ENCODE results near the gene RELA.
"Not testable (repeated sequence)": the region's sequence is repeated elsewhere in the genome, so short reads cannot be mapped to it uniquely, and the experiment has no call there.

Gene RELA

GRCh38 chr11:65663639-65664200 lies 1.0 kb upstream of the RELA start:
- DNase-seq (ENCODE audit: low spot score): no peak

- DNase-seq (ENCODE audit: low spot score): no peak
Measured at GRCh38 chr11:65662247-65662798, 393 bp downstream of the RELA start.

- no peak for DNase-seq (ENCODE audit: low spot score)
Measured at GRCh38 chr11:65661599-65662246, 993 bp downstream of the RELA start.

GRCh38 chr11:65660908-65661307 lies 1.8 kb downstream of the RELA start:
- not testable (repeated sequence) for DNase-seq (ENCODE audit: low spot score)

- DNase-seq (ENCODE audit: low spot score): no peak
Measured at GRCh38 chr11:65660038-65660437, 2.7 kb downstream of the RELA start.

GRCh38 chr11:65658174-65659021 lies 4.3 kb downstream of the RELA start:
- no peak for DNase-seq (ENCODE audit: low spot score)

- DNase-seq (ENCODE audit: low spot score): no peak
Measured at GRCh38 chr11:65657426-65657825, 5.3 kb downstream of the RELA start.

- no peak for DNase-seq (ENCODE audit: low spot score)
Measured at GRCh38 chr11:65655570-65656332, 7.0 kb downstream of the RELA start.

- no peak for DNase-seq (ENCODE audit: low spot score)
Measured at GRCh38 chr11:65654375-65655349, 8.1 kb downstream of the RELA start.

GRCh38 chr11:65653229-65654225 lies 9.2 kb downstream of the RELA start:
- DNase-seq (ENCODE audit: low spot score): no peak

- peak; percentile 90 for DNase-seq (ENCODE audit: low spot score)
Measured at GRCh38 chr11:65652511-65653228, 10.0 kb downstream of the RELA start.

GRCh38 chr11:65651589-65652510 lies 10.9 kb downstream of the RELA start:
- DNase-seq (ENCODE audit: low spot score): peak; percentile 57

- DNase-seq (ENCODE audit: low spot score): no peak
Measured at GRCh38 chr11:65651339-65651588, 11.5 kb downstream of the RELA start.

GRCh38 chr11:65650547-65651338 lies 12.0 kb downstream of the RELA start:
- DNase-seq (ENCODE audit: low spot score): no peak

- DNase-seq (ENCODE audit: low spot score): no peak
Measured at GRCh38 chr11:65649656-65650546, 12.8 kb downstream of the RELA start.

GRCh38 chr11:65648997-65649493 lies 13.7 kb downstream of the RELA start:
- no peak for DNase-seq (ENCODE audit: low spot score)
